SW 1271 (cell line): Measurements from ENCODE around the gene SNX17.
"Not testable (repeated sequence)": the region's sequence is repeated elsewhere in the genome, so short reads cannot be mapped to it uniquely, and the experiment has no call there.

Source experiments
- DNase-seq, 2 experiments: peaks; one replicate each; lab custom pipeline; 2025; lab: John Stamatoyannopoulos, UW

SNX17 gene

GRCh38 chr2:27370026-27370815, at the start of gene SNX17, which contains the start of gene EIF2B4:
Gene SNX17 (plus strand): TSS chr2:27370616. CDS start chr2:27370744, 128 bp downstream.
Gene EIF2B4 (minus strand): TSS chr2:27370338. CDS start chr2:27370314, 24 bp downstream.
- peak; percentile 99 for DNase-seq

GRCh38 chr2:27320958-27321543, 49.4 kb upstream of the SNX17 start:
- DNase-seq: peak; percentile 99 to 100

DNA sequence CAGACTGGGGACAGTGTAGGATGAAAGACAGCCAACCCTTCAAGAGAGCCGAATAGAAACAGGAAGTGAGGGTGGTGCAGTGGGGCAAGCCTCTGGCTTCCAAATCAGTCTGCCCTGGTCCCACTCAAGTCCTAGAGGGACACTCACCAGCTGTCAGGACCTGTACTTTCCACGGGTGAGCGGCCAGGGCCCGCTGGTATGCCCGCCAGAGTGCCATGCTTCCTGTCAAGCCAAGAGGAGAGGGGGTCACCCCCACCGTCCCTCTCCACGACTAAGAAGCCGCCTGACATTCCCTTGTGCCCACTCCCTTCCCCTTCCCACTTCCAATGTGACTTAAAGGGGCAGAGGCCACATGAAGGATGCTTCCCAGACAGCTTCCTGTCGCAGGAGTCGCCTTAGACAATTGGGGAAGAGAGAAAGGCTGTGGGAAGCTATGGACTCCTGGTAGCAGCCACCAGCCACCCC, 48.1 kb upstream of the SNX17 start:
- DNase-seq: no peak

GRCh38 chr2:27322766-27323595, 47.4 kb upstream of the SNX17 start, which contains the start of gene MPV17:
Gene MPV17 (minus strand): TSS chr2:27323097. CDS start chr2:27322517, 580 bp downstream.
- DNase-seq: peak; percentile 94 to 95

- peak in 1 of 2 experiments; percentile 55 for DNase-seq
Observed at GRCh38 chr2:27323596-27324285, 46.7 kb upstream of the SNX17 start.

GRCh38 chr2:27324720-27325119, 45.7 kb upstream of the SNX17 start:
- DNase-seq: no peak

DNA sequence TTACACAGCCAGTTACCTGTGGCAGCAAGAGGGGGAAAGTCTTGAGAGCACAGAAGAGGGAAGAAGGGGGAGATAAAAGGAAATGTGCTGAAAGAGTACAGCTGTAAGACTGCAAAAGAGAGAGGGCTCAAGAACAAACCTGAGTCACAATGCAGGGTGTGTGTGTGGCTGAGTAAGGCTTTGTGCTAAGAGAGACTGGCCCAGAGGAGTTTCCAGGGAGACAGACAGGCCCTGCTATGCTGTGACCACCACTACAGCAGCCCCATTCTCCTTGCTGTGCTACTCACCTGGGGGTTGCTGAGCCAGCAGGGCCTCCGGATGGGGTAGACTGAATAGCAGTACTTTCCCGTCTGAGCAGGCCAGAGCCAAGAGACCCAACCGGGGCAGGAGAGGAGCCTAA, 35.1 kb upstream of the SNX17 start:
- DNase-seq: no peak

- no peak for DNase-seq
Observed at GRCh38 chr2:27336173-27336572, 34.2 kb upstream of the SNX17 start.

DNA sequence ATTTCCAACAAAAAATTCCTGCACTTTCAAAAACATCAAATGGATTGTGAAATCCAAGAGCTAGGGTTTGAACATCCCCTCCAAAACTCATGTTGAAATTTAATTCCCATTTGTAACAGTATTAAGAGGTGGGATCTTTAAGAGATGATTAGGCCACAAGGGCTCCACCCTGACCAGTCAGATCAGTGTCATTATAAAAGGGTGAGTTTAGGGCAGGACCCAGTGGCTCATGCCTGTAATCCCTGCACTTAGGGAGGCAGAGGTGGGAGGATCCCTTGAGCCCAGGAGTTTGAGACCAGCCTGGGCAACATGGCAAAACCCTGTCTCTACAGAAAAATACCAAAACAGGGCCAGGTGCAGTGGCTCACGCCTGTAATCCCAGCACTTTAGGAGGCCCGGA, 22.8 kb upstream of the SNX17 start:
- no peak for DNase-seq

GRCh38 chr2:27350106-27350693, 20.2 kb upstream of the SNX17 start:
- no peak for DNase-seq

DNA sequence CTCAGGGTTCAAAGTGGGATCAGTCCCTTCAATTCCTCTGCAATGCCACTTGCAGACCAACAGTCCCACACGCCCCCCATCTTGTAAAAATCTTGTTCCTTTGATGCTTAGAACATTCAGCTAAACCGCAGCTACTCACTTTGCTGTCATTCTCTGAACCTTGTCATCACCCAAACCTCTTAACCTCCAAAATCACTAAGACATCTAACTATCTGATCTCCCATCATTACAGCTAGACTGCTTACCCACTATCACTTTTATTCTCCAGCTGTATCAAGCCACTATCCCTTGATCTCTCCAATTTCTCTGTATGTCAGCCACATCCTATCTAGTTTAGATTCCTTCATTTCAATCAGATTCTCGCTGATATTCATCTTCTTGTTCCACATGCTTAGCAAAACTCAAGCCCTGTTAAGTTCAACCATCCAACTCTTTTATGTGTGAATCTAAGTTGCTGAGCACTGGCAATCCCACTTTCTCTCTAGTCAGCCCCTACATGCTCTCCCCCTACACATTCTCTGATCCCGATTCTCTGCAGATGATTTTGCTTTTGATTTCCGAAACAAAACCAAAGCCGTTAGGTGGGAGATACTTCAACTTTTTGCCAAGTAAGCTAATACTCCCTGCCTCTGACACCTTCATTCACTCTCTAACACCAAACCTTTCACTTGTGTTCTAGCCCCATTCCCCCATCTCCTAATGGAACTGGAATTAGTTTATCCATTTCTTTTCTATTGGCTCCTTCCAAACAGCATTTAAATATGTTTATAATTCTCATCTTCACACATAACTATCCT, 18.4 kb upstream of the SNX17 start:
- no peak for DNase-seq

DNA sequence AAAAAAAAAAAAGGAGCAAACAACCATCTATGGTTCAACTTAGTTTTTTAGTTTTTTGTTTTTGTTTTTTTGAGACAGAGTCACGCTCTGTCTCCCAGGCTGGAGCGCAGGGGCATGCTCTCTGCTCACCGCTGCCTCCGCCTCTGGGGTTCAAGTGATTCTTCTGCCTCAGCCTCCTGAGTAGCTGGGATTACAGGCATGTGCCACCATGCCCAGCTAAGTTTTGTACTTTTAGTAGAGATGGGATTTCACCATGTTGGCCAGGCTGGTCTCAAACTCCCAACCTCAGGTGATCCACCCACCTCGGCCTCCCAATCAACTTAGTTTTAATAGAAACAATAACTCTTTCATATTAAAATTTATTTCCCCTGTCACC, 17.0 kb upstream of the SNX17 start:
- DNase-seq: not testable (repeated sequence)

GRCh38 chr2:27353762-27354596, 16.4 kb upstream of the SNX17 start:
- DNase-seq: no peak

DNA sequence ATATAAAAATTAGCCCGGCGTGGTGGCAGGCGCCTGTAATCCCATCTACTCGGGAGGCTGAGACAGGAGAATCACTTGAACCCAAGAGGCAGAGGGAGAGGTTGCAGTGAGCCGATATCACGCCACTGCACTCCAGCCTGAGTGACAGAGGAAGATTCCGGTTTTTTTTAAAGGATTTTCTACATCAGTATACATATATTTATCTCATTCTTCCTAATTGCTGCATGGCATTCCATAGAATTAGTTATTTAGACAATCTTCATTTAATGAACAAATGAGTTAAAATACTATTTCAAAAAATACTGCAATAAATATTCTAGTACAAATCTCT, 15.9 kb upstream of the SNX17 start:
- no peak for DNase-seq

DNA sequence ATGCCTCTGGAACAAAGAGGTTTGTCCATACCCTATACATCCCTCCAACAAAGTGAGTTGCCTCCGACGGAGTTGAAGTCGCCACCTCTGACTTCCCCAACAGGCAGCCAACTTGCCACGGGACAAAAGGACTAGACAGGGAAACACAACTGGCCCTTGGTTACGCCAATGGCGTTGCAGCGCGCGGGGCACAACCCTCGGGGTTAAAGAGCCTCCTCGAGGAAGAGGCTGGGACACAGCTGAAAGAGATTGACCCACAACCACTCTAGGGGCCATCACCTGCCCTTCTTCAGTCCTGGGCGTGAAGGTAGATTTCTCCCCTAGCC, 14.4 kb upstream of the SNX17 start:
- DNase-seq: peak; percentile 54 to 86

DNA sequence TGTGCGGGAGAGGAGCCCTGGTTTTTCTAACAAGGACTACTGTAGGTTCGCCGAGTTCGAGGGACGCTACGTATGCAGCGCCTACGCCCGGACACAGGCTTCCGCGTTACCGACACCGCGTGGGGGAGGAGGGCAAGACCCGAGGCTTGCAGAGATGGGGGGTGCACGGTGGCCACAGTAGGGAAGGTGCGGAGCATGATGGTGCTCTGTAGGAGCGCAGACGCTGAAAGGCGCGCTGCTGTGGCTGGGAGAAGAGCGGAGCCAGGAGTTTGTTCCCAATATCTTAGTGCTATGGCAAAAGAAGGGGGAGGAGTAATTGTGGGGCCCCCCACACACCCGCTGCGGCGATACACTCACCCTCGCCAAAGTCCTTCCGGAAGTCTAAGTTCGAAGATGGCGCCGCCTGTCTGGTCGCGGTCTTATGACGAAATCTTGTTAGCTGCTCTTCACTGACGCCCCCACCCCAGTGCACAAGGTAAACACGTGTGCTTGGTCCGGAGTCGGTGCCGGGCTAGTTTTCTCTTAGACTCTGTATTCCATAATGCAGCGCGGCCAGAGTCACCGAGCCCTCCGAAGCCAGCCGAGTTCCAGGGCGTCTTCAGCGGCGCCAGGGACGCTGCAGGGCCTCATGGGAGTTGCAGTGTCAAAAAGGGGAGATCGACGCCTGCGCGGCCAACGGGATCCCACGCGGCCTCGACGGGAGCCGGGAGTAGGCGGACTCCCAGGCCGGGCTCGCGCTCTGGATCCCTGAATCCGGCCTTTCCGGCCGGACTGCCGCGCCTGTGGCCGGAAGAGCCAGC, 13.8 kb upstream of the SNX17 start, which contains the start of gene GTF3C2:
Gene GTF3C2 (minus strand): TSS at position 383 of the 800 bp plus-strand sequence. CDS start 13,210 bp downstream, outside the sequence.
- DNase-seq: peak; percentile 99 to 100

- no peak for DNase-seq
Observed at GRCh38 chr2:27362678-27363420, 7.6 kb upstream of the SNX17 start.

DNA sequence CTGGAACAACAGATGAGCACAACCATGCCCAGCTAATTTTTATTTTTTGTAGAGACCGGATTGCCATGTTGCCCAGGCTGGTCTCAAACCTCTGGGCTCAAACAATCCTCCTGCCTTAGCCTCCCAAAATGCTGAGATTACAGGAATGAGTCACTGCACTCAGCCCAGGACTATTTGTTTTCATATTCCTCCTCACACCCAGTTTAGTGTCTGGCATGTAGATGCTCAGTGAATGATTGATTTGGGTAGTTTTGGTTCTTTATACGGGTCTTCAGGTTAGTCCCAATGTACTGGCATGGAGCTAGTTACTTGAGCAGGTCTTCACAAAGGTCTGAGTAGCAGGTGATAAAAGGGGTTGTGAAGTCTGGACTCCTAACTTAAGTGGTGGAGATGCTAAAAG, 6.5 kb upstream of the SNX17 start:
- no peak for DNase-seq
